Measurements from ENCODE around the gene EHMT2. TPM values are rescaled to one million over a fixed set of nuclear protein-coding genes. Genes with fewer than 3 reads are reported as not detected.

The EHMT2 gene
- total RNA-seq, 1 donor from 2014 or later: 76.3 TPM

GRCh38 chr6:31896856-31897611 lies 464 bp downstream of the EHMT2 start:
- H3K4me3 Mint-ChIP-seq (ENCODE audit: low read depth): peak overlapping the region; percentile 98
- no peaks in the 10 kb centered on the region for H3K9me3 Mint-ChIP-seq
- no peak for DNase-seq (ENCODE audit: low spot score)
- H3K27me3 Mint-ChIP-seq (ENCODE audit: low read depth): no peaks in the 10 kb centered on the region
- H3K27ac Mint-ChIP-seq: peak overlapping the region; percentile 82
- peaks cover 38% of the 10 kb centered on the region for H3K36me3 Mint-ChIP-seq (ENCODE audit: low read depth)
- peaks cover 26% of the 10 kb centered on the region for H3K4me1 Mint-ChIP-seq (ENCODE audit: low read depth)
- intact Hi-C loops (cut with micrococcal nuclease): loop anchor here (2.0 to 5.0 kb wide), 4 partner anchors 34 to 230 kb away; partner anchors contain the start of genes CSNK2B, LY6G5B, NELFE and NEU1

- H3K4me1 Mint-ChIP-seq (ENCODE audit: low read depth): peaks cover 26% of the 10 kb centered on the region
- no peaks in the 10 kb centered on the region for H3K9me3 Mint-ChIP-seq
- intact Hi-C loops (cut with micrococcal nuclease): loop anchor here (2.0 to 5.0 kb wide), 4 partner anchors 34 to 229 kb away; partner anchors contain the start of genes CSNK2B, LY6G5B, NELFE and NEU1
- H3K4me3 Mint-ChIP-seq (ENCODE audit: low read depth): peak overlapping the region; percentile 84
- no peaks in the 10 kb centered on the region for H3K27me3 Mint-ChIP-seq (ENCODE audit: low read depth)
- peaks cover 44% of the 10 kb centered on the region for H3K36me3 Mint-ChIP-seq (ENCODE audit: low read depth)
- no peak for DNase-seq (ENCODE audit: low spot score)
- H3K27ac Mint-ChIP-seq: peak overlapping the region; percentile 82
Observed at GRCh38 chr6:31896493-31896855, 1.0 kb downstream of the EHMT2 start.

- intact Hi-C loops (cut with micrococcal nuclease): no loop called here
- no peak overlapping the region for H3K4me3 Mint-ChIP-seq (ENCODE audit: low read depth)
- no peak for DNase-seq (ENCODE audit: low spot score)
- peaks cover 13% of the 10 kb centered on the region for H3K4me1 Mint-ChIP-seq (ENCODE audit: low read depth)
- no peaks in the 10 kb centered on the region for H3K27me3 Mint-ChIP-seq (ENCODE audit: low read depth)
- H3K9me3 Mint-ChIP-seq: no peaks in the 10 kb centered on the region
- no peak overlapping the region for H3K27ac Mint-ChIP-seq
- peaks cover 52% of the 10 kb centered on the region for H3K36me3 Mint-ChIP-seq (ENCODE audit: low read depth)
Observed at GRCh38 chr6:31892821-31893220, 4.7 kb downstream of the EHMT2 start.

- peaks cover 70% of the 10 kb centered on the region for H3K36me3 Mint-ChIP-seq (ENCODE audit: low read depth)
- no peak overlapping the region for H3K27ac Mint-ChIP-seq
- peaks cover 4% of the 10 kb centered on the region for H3K4me1 Mint-ChIP-seq (ENCODE audit: low read depth)
Observed at GRCh38 chr6:31889331-31889972, 8.0 kb downstream of the EHMT2 start.

GRCh38 chr6:31888276-31889258 lies 8.9 kb downstream of the EHMT2 start:
- Mint-ChIP-seq H3K27me3 (ENCODE audit: low read depth) (no peaks in the 10 kb centered on the region), H3K27ac (no peak overlapping the region), H3K4me3 (ENCODE audit: low read depth) (no peak overlapping the region), H3K4me1 (ENCODE audit: low read depth) (peaks cover 4% of the 10 kb centered on the region), H3K36me3 (ENCODE audit: low read depth) (peaks cover 68% of the 10 kb centered on the region), H3K9me3 (no peaks in the 10 kb centered on the region)
- DNase-seq (ENCODE audit: low spot score): peak; percentile 33
- intact Hi-C loops (cut with micrococcal nuclease): no loop called here

More at GRCh38 chr6:31889331-31889972, 8.0 kb downstream of the EHMT2 start:
- Mint-ChIP-seq H3K4me3 (ENCODE audit: low read depth) (no peak overlapping the region), H3K9me3 (no peaks in the 10 kb centered on the region), H3K27me3 (ENCODE audit: low read depth) (no peaks in the 10 kb centered on the region)
- intact Hi-C loops (cut with micrococcal nuclease): no loop called here
- DNase-seq (ENCODE audit: low spot score): no peak

GRCh38 chr6:31887173-31888007 lies 10.1 kb downstream of the EHMT2 start:
- intact Hi-C loops (cut with micrococcal nuclease): no loop called here
- H3K4me1 Mint-ChIP-seq (ENCODE audit: low read depth): no peaks in the 10 kb centered on the region
- no peaks in the 10 kb centered on the region for H3K9me3 Mint-ChIP-seq
- H3K4me3 Mint-ChIP-seq (ENCODE audit: low read depth): no peak overlapping the region
- no peak for DNase-seq (ENCODE audit: low spot score)
- H3K27me3 Mint-ChIP-seq (ENCODE audit: low read depth): no peaks in the 10 kb centered on the region
- H3K36me3 Mint-ChIP-seq (ENCODE audit: low read depth): peaks cover 67% of the 10 kb centered on the region
- no peak overlapping the region for H3K27ac Mint-ChIP-seq

- Mint-ChIP-seq H3K27me3 (ENCODE audit: low read depth) (no peaks in the 10 kb centered on the region), H3K27ac (no peak overlapping the region), H3K4me3 (ENCODE audit: low read depth) (no peak overlapping the region), H3K4me1 (ENCODE audit: low read depth) (no peaks in the 10 kb centered on the region), H3K9me3 (no peaks in the 10 kb centered on the region), H3K36me3 (ENCODE audit: low read depth) (peaks cover 64% of the 10 kb centered on the region)
- no peak for DNase-seq (ENCODE audit: low spot score)
- intact Hi-C loops (cut with micrococcal nuclease): no loop called here
Observed at GRCh38 chr6:31886541-31886991, 10.9 kb downstream of the EHMT2 start.

- no peaks in the 10 kb centered on the region for H3K9me3 Mint-ChIP-seq
- intact Hi-C loops (cut with micrococcal nuclease): no loop called here
- no peak overlapping the region for H3K4me3 Mint-ChIP-seq (ENCODE audit: low read depth)
- H3K36me3 Mint-ChIP-seq (ENCODE audit: low read depth): peaks cover 66% of the 10 kb centered on the region
- H3K27ac Mint-ChIP-seq: no peak overlapping the region
- DNase-seq (ENCODE audit: low spot score): no peak
- H3K4me1 Mint-ChIP-seq (ENCODE audit: low read depth): no peaks in the 10 kb centered on the region
- H3K27me3 Mint-ChIP-seq (ENCODE audit: low read depth): no peaks in the 10 kb centered on the region
Observed at GRCh38 chr6:31884528-31885035, 12.9 kb downstream of the EHMT2 start.

GRCh38 chr6:31883676-31884075 lies 13.8 kb downstream of the EHMT2 start:
- Mint-ChIP-seq H3K9me3 (no peaks in the 10 kb centered on the region), H3K27ac (no peak overlapping the region), H3K27me3 (ENCODE audit: low read depth) (no peaks in the 10 kb centered on the region), H3K36me3 (ENCODE audit: low read depth) (peaks cover 60% of the 10 kb centered on the region), H3K4me3 (ENCODE audit: low read depth) (no peak overlapping the region), H3K4me1 (ENCODE audit: low read depth) (no peaks in the 10 kb centered on the region)
- intact Hi-C loops (cut with micrococcal nuclease): no loop called here
- no peak for DNase-seq (ENCODE audit: low spot score)

- H3K27ac Mint-ChIP-seq: no peak overlapping the region
- H3K9me3 Mint-ChIP-seq: no peaks in the 10 kb centered on the region
- H3K36me3 Mint-ChIP-seq (ENCODE audit: low read depth): peaks cover 56% of the 10 kb centered on the region
- H3K4me1 Mint-ChIP-seq (ENCODE audit: low read depth): no peaks in the 10 kb centered on the region
- intact Hi-C loops (cut with micrococcal nuclease): no loop called here
- H3K27me3 Mint-ChIP-seq (ENCODE audit: low read depth): no peaks in the 10 kb centered on the region
- no peak for DNase-seq (ENCODE audit: low spot score)
- no peak overlapping the region for H3K4me3 Mint-ChIP-seq (ENCODE audit: low read depth)
Observed at GRCh38 chr6:31882344-31882743, 15.2 kb downstream of the EHMT2 start.

- H3K9me3 Mint-ChIP-seq: no peaks in the 10 kb centered on the region
- peaks cover 48% of the 10 kb centered on the region for H3K36me3 Mint-ChIP-seq (ENCODE audit: low read depth)
- DNase-seq (ENCODE audit: low spot score): no peak
- intact Hi-C loops (cut with micrococcal nuclease): no loop called here
- H3K27me3 Mint-ChIP-seq (ENCODE audit: low read depth): no peaks in the 10 kb centered on the region
- H3K27ac Mint-ChIP-seq: no peak overlapping the region
- no peak overlapping the region for H3K4me3 Mint-ChIP-seq (ENCODE audit: low read depth)
- H3K4me1 Mint-ChIP-seq (ENCODE audit: low read depth): no peaks in the 10 kb centered on the region
Observed at GRCh38 chr6:31881136-31881859, 16.2 kb downstream of the EHMT2 start.
